Trophoblast cell (in vitro differentiated cells and primary cell): Measurements from ENCODE around the gene ZNF146.

Experiments used
- DNase-seq, 2 donors: peaks; one replicate each; pipeline ENCODE4 v3.0.0-alpha.2; 2016
- H2AFZ ChIP-seq: 2 replicates; pipeline ENCODE4 v1.6.1; 2013; ENCODE audit warnings: low read length, moderate library complexity, mild to moderate bottlenecking; ENCODE audit not compliant: insufficient read depth, poor library complexity
- H2AK5ac ChIP-seq: 2 replicates; pipeline ENCODE4 v1.6.1; 2013; ENCODE audit warnings: mild to moderate bottlenecking, low read length
- H2BK120ac ChIP-seq: 2 replicates; pipeline ENCODE4 v1.6.1; 2013; ENCODE audit warnings: low read length, mild to moderate bottlenecking, moderate library complexity; ENCODE audit not compliant: insufficient read depth, poor library complexity
- H2BK12ac ChIP-seq: 2 replicates; pipeline ENCODE4 v1.6.1; 2013; ENCODE audit warnings: mild to moderate bottlenecking, low read length, moderate library complexity
- H2BK5ac ChIP-seq: 2 replicates; pipeline ENCODE4 v1.6.1; 2013; ENCODE audit warnings: low read length, low read depth, moderate library complexity, mild to moderate bottlenecking; ENCODE audit not compliant: poor library complexity
- H3K14ac ChIP-seq: 2 replicates; pipeline ENCODE4 v1.6.1; 2013; ENCODE audit warnings: mild to moderate bottlenecking, low read length
- H3K18ac ChIP-seq: 2 replicates; pipeline ENCODE4 v1.6.1; 2013; ENCODE audit warnings: mild to moderate bottlenecking, low read length
- H3K23ac ChIP-seq: 2 replicates; pipeline ENCODE4 v1.6.1; 2013; ENCODE audit warnings: low read length
- H3K27ac ChIP-seq: 2 replicates; pipeline ENCODE4 v1.5.1; 2013; ENCODE audit warnings: low read depth, mild to moderate bottlenecking, inconsistent platforms, low read length, moderate library complexity
- H3K27me3 ChIP-seq: 2 replicates; pipeline ENCODE4 v1.6.1; 2013; ENCODE audit warnings: inconsistent platforms, mild to moderate bottlenecking, low read length, moderate library complexity; ENCODE audit not compliant: insufficient read depth
- H3K36me3 ChIP-seq, 2 experiments: 1 replicate in 1 of 2; 2 replicates in 1 of 2; pipeline ENCODE4 v1.6.1; 2013; ENCODE audit warnings: low read length in 2 of 2, mild to moderate bottlenecking in 2 of 2, moderate library complexity in 1 of 2; ENCODE audit not compliant: insufficient read depth in 2 of 2, control insufficient read depth in 1 of 2
- H3K4ac ChIP-seq: 2 replicates; pipeline ENCODE4 v1.6.1; 2013; ENCODE audit warnings: low read depth, mild to moderate bottlenecking, low read length, moderate library complexity
- H3K4me1 ChIP-seq, 2 experiments: 1 replicate in 1 of 2; 2 replicates in 1 of 2; pipeline ENCODE4 v1.6.1; 2013; ENCODE audit warnings: low read length in 2 of 2, mild to moderate bottlenecking in 2 of 2, moderate library complexity in 1 of 2; ENCODE audit not compliant: insufficient read depth in 2 of 2, control insufficient read depth in 1 of 2
- H3K4me2 ChIP-seq: 2 replicates; pipeline ENCODE4 v1.6.1; 2013; ENCODE audit warnings: inconsistent platforms, mild to moderate bottlenecking, low read length, moderate library complexity
- H3K4me3 ChIP-seq: 2 replicates; pipeline ENCODE4 v1.5.1; 2013; ENCODE audit warnings: mild to moderate bottlenecking, low read depth, low read length, inconsistent platforms
- H3K79me1 ChIP-seq: one replicate; pipeline ENCODE4 v1.6.1; 2013; ENCODE audit warnings: low read length
- H3K79me2 ChIP-seq: 2 replicates; pipeline ENCODE4 v1.6.1; 2013; ENCODE audit warnings: low read length, mild to moderate bottlenecking; ENCODE audit not compliant: control insufficient read depth, insufficient read depth, poor library complexity
- H3K9ac ChIP-seq: 2 replicates; pipeline ENCODE4 v1.6.1; 2013; ENCODE audit warnings: mild to moderate bottlenecking, low read length
- H3K9me3 ChIP-seq: 2 replicates; pipeline ENCODE4 v1.6.1; 2013; ENCODE audit warnings: low read depth, mild to moderate bottlenecking, control low read depth, inconsistent platforms, low read length; ENCODE audit not compliant: insufficient read depth
- H4K12ac ChIP-seq: 2 replicates; pipeline ENCODE4 v1.6.1; 2013; ENCODE audit warnings: low read depth, mild to moderate bottlenecking, low read length, moderate library complexity
- H4K8ac ChIP-seq: 2 replicates; pipeline ENCODE4 v1.6.1; 2013; ENCODE audit warnings: low read depth, mild to moderate bottlenecking, low read length, moderate library complexity
- H4K91ac ChIP-seq: one replicate; pipeline ENCODE4 v1.6.1; 2013; ENCODE audit warnings: low read depth, mild to moderate bottlenecking, low read length, moderate library complexity
- WGBS: extraction: QIAGEN DNeasy Blood & Tissue Kit; methylation state at CpG from one replicate; pipeline ENCODE4 v1.1.7; 2013; ENCODE audit warnings: missing lambda C conversion rate; ENCODE audit not compliant: insufficient read length, insufficient coverage; ENCODE audit errors: extremely low coverage; 5-methylcytosine and 5-hydroxymethylcytosine counted together

Gene ZNF146

GRCh38 chr19:36207605-36208252 is 7.2 kb upstream of the ZNF146 start:
- H2BK12ac ChIP-seq: no peak overlapping the region
- H3K4me3 ChIP-seq: no peak overlapping the region
- H3K9ac ChIP-seq: no peak overlapping the region
- no peak for DNase-seq
- H2AFZ ChIP-seq: no peak overlapping the region
- no peak overlapping the region for H3K4me2 ChIP-seq
- no peak overlapping the region for H3K4ac ChIP-seq
- no peak overlapping the region for H2BK5ac ChIP-seq
- H3K36me3 ChIP-seq: no peaks in the 10 kb centered on the region
- no peak overlapping the region for H3K23ac ChIP-seq
- no peaks in the 10 kb centered on the region for H3K4me1 ChIP-seq
- no peak overlapping the region for H2AK5ac ChIP-seq
- no peak overlapping the region for H4K12ac ChIP-seq
- H3K79me2 ChIP-seq: no peaks in the 10 kb centered on the region
- no peaks in the 10 kb centered on the region for H3K27me3 ChIP-seq
- H3K18ac ChIP-seq: no peak overlapping the region
- no peaks in the 10 kb centered on the region for H3K79me1 ChIP-seq
- H2BK120ac ChIP-seq: no peak overlapping the region
- no peak overlapping the region for H3K27ac ChIP-seq
- no peaks in the 10 kb centered on the region for H3K9me3 ChIP-seq
- H4K8ac ChIP-seq: no peak overlapping the region
- WGBS: no CpG with 5 or more reads among the region's 3 CpGs
- H4K91ac ChIP-seq: no peak overlapping the region
- H3K14ac ChIP-seq: no peak overlapping the region

- no peak for DNase-seq
- Histone ChIP-seq H4K91ac (no peak overlapping the region), H3K23ac (no peak overlapping the region), H3K27me3 (no peaks in the 10 kb centered on the region), H2AK5ac (no peak overlapping the region), H2BK120ac (no peak overlapping the region), H3K79me1 (peaks cover 4% of the 10 kb centered on the region), H3K27ac (no peak overlapping the region), H4K8ac (no peak overlapping the region), H3K14ac (no peak overlapping the region), H4K12ac (no peak overlapping the region), H3K9ac (no peak overlapping the region), H3K9me3 (no peaks in the 10 kb centered on the region), H3K4ac (no peak overlapping the region), H3K4me3 (no peak overlapping the region), H3K4me1 (peaks cover 5 to 7% of the 10 kb centered on the region in 2 experiments), H3K4me2 (no peak overlapping the region), H3K18ac (no peak overlapping the region), H2BK5ac (no peak overlapping the region), H2AFZ (no peak overlapping the region), H3K79me2 (peaks cover 5% of the 10 kb centered on the region), H3K36me3 (no peaks in the 10 kb centered on the region), H2BK12ac (no peak overlapping the region)
- WGBS: no CpG with 5 or more reads among the region's 7 CpGs
These were observed 5.5 kb upstream of the ZNF146 start for GRCh38 chr19:36209372-36209771.

GRCh38 chr19:36210497-36210896 is 4.4 kb upstream of the ZNF146 start:
- Histone ChIP-seq H3K18ac (no peak overlapping the region), H3K4me3 (no peak overlapping the region), H3K14ac (no peak overlapping the region), H3K79me1 (peaks cover 11% of the 10 kb centered on the region), H3K9ac (no peak overlapping the region), H4K8ac (no peak overlapping the region), H2AFZ (no peak overlapping the region), H3K23ac (no peak overlapping the region), H3K27ac (no peak overlapping the region), H2BK12ac (no peak overlapping the region), H3K27me3 (no peaks in the 10 kb centered on the region), H4K91ac (no peak overlapping the region), H2AK5ac (no peak overlapping the region), H3K9me3 (no peaks in the 10 kb centered on the region), H3K4me1 (peaks cover 5 to 7% of the 10 kb centered on the region in 2 experiments), H2BK5ac (no peak overlapping the region), H3K4me2 (no peak overlapping the region), H2BK120ac (no peak overlapping the region), H3K4ac (no peak overlapping the region), H3K36me3 (no peaks in the 10 kb centered on the region), H4K12ac (no peak overlapping the region), H3K79me2 (peaks cover 11% of the 10 kb centered on the region)
- WGBS: no CpG with 5 or more reads among the region's 8 CpGs
- DNase-seq: peak; percentile 57 to 70

- H3K27me3 ChIP-seq: no peaks in the 10 kb centered on the region
- no peak overlapping the region for H3K4ac ChIP-seq
These were observed 2.0 kb upstream of the ZNF146 start for GRCh38 chr19:36212895-36213294.

More at GRCh38 chr19:36212895-36213294, 2.0 kb upstream of the ZNF146 start:
- H3K4me2 ChIP-seq: no peak overlapping the region
- no peak overlapping the region for H4K12ac ChIP-seq
- no peak for DNase-seq
- WGBS: no CpG with 5 or more reads among the region's 2 CpGs
- H3K4me1 ChIP-seq: peaks cover 5 to 9% of the 10 kb centered on the region in 2 experiments
- H3K27ac ChIP-seq: no peak overlapping the region
- no peak overlapping the region for H2BK12ac ChIP-seq
- H3K18ac ChIP-seq: no peak overlapping the region
- H3K79me1 ChIP-seq: peaks cover 11% of the 10 kb centered on the region
- H3K9me3 ChIP-seq: no peaks in the 10 kb centered on the region
- no peak overlapping the region for H4K8ac ChIP-seq
- no peak overlapping the region for H3K23ac ChIP-seq
- H2AK5ac ChIP-seq: no peak overlapping the region
- no peak overlapping the region for H3K9ac ChIP-seq
- H3K14ac ChIP-seq: no peak overlapping the region
- no peak overlapping the region for H2BK120ac ChIP-seq
- H4K91ac ChIP-seq: no peak overlapping the region
- H3K79me2 ChIP-seq: peaks cover 16% of the 10 kb centered on the region
- H3K4me3 ChIP-seq: no peak overlapping the region
- no peaks in the 10 kb centered on the region for H3K36me3 ChIP-seq
- no peak overlapping the region for H2AFZ ChIP-seq
- H2BK5ac ChIP-seq: no peak overlapping the region
